IMR-90 (cell line): ENCODE data around the gene MBOAT2. TPM values are rescaled to one million over a fixed set of nuclear protein-coding genes. Genes with fewer than 3 reads are reported as not detected.

Experiments
- ATAC-seq: fragments of 200-7000 bp; cut with Tn5 transposase; 2 replicates; pipeline ENCODE4 v1.9.1; 2020; ENCODE audit warnings: low read depth, mild to moderate bottlenecking, moderate library complexity
- BruUV-seq: library from RNA; stranded (reverse); fragments of 400-500 nt; replicated peaks from 2 replicates; lab custom pipeline; 2021; lab: Mats Ljungman, UMichigan
- CTCF ChIA-PET: fragments of 300-600 bp; formaldehyde crosslinking; extraction: SDS; loops from one replicate; lab custom pipeline; 2021; ENCODE audit warnings: antibody characterized with exemption; lab: Yijun Ruan, JAX
- POLR2A ChIA-PET: fragments of 300-600 bp; sonication (Branson Sonifier 250); formaldehyde crosslinking; loops from one replicate; lab custom pipeline; 2022; ENCODE audit warnings: antibody characterized with exemption; ENCODE audit not compliant: unreplicated experiment; lab: Charles Lee
- DNase-seq: peaks from one replicate; pipeline ENCODE4 v3.0.0; 2013
- H2AFZ ChIP-seq: replicated peaks from 2 replicates; pipeline ENCODE3; 2013; ENCODE audit warnings: low read length, mild to moderate bottlenecking; ENCODE audit not compliant: poor library complexity
- H2AK5ac ChIP-seq: 2 replicates; pipeline ENCODE4 v1.6.1; 2013; ENCODE audit warnings: low read depth, low read length, inconsistent platforms
- H2AK9ac ChIP-seq: replicated peaks from 2 replicates; pipeline ENCODE3; 2013; ENCODE audit warnings: mild to moderate bottlenecking, low read depth, low read length, moderate library complexity; ENCODE audit not compliant: poor library complexity
- H2BK120ac ChIP-seq: 2 replicates; pipeline ENCODE4 v1.6.1; 2013; ENCODE audit warnings: low read depth, low read length, inconsistent platforms
- H2BK15ac ChIP-seq: 3 replicates; pipeline ENCODE4 v1.6.1; 2013; ENCODE audit warnings: low read depth, low read length, inconsistent platforms
- H2BK20ac ChIP-seq: 2 replicates; pipeline ENCODE4 v1.6.1; 2013; ENCODE audit warnings: low read depth, mild to moderate bottlenecking, inconsistent platforms, low read length, moderate library complexity
- H2BK5ac ChIP-seq: 2 replicates; pipeline ENCODE4 v1.6.1; 2013; ENCODE audit warnings: mild to moderate bottlenecking, low read depth, low read length, inconsistent platforms; ENCODE audit not compliant: poor library complexity, severe bottlenecking
- H3K14ac ChIP-seq: replicated peaks from 2 replicates; pipeline ENCODE4 v1.6.1; 2013; ENCODE audit warnings: low read depth, low read length, inconsistent platforms
- H3K18ac ChIP-seq: 2 replicates; pipeline ENCODE4 v1.6.1; 2013; ENCODE audit warnings: low read depth, low read length, control low read depth
- H3K23ac ChIP-seq: 2 replicates; pipeline ENCODE4 v1.6.1; 2013; ENCODE audit warnings: low read depth, low read length, inconsistent platforms
- H3K27ac ChIP-seq: 2 replicates; pipeline ENCODE4 v1.5.1; 2013; ENCODE audit warnings: mild to moderate bottlenecking, control low read depth, low read length; ENCODE audit not compliant: insufficient read depth
- H3K27me3 ChIP-seq: 2 replicates; pipeline ENCODE4 v1.6.1; 2013; ENCODE audit warnings: low read length; ENCODE audit not compliant: control insufficient read depth, insufficient read depth
- H3K36me3 ChIP-seq: 2 replicates; pipeline ENCODE4 v1.6.1; 2013; ENCODE audit warnings: low read length, mixed read lengths; ENCODE audit not compliant: control insufficient read depth, insufficient read depth
- H3K4ac ChIP-seq: 2 replicates; pipeline ENCODE4 v1.6.1; 2013; ENCODE audit warnings: low read depth, low read length, inconsistent platforms
- H3K4me1 ChIP-seq: 2 replicates; pipeline ENCODE4 v1.6.1; 2013; ENCODE audit warnings: low read length, mixed read lengths; ENCODE audit not compliant: control insufficient read depth, insufficient read depth
- H3K4me2 ChIP-seq: 2 replicates; pipeline ENCODE4 v1.6.1; 2013; ENCODE audit warnings: low read depth, mild to moderate bottlenecking, control low read depth, low read length, moderate library complexity
- H3K4me3 ChIP-seq: 2 replicates; pipeline ENCODE4 v1.5.1; 2013; ENCODE audit warnings: low read depth, mild to moderate bottlenecking, control low read depth, low read length, moderate library complexity; ENCODE audit not compliant: insufficient read depth
- H3K56ac ChIP-seq: 2 replicates; pipeline ENCODE4 v1.6.1; 2013; ENCODE audit warnings: low read length, inconsistent platforms; ENCODE audit not compliant: insufficient read depth; ENCODE audit errors: extremely low read depth
- H3K79me1 ChIP-seq, 2 experiments: 2 replicates each; pipeline ENCODE4 v1.6.1; 2013; ENCODE audit warnings: low read length in 2 of 2, inconsistent platforms in 1 of 2, low read depth in 1 of 2
- H3K9ac ChIP-seq: 2 replicates; pipeline ENCODE4 v1.6.1; 2013; ENCODE audit warnings: low read depth, low read length, control low read depth
- H3K9me1 ChIP-seq: 2 replicates; pipeline ENCODE4 v1.6.1; 2013; ENCODE audit warnings: low read length, inconsistent platforms; ENCODE audit not compliant: insufficient read depth
- H3K9me3 ChIP-seq: 2 replicates; pipeline ENCODE4 v1.6.1; 2013; ENCODE audit warnings: low read length; ENCODE audit not compliant: control insufficient read depth, insufficient read depth
- H4K20me1 ChIP-seq: 2 replicates; pipeline ENCODE4 v1.6.1; 2013; ENCODE audit warnings: low read length, inconsistent platforms; ENCODE audit not compliant: insufficient read depth
- H4K5ac ChIP-seq: 2 replicates; pipeline ENCODE4 v1.6.1; 2013; ENCODE audit warnings: mild to moderate bottlenecking, low read depth, low read length, control low read depth
- H4K8ac ChIP-seq, 2 experiments: 2 replicates each; pipeline ENCODE4 v1.6.1; 2013; ENCODE audit warnings: low read depth in 2 of 2, low read length in 2 of 2, control low read depth in 1 of 2, inconsistent platforms in 1 of 2
- H4K91ac ChIP-seq: 2 replicates; pipeline ENCODE4 v1.6.1; 2013; ENCODE audit warnings: low read depth, low read length, inconsistent platforms; ENCODE audit not compliant: insufficient read depth
- CHD1 ChIP-seq: IDR thresholded peaks from 2 replicates; pipeline ENCODE4 v1.6.1; 2012; ENCODE audit warnings: low read depth, low read length, improper control_type of control experiment
- MAFK ChIP-seq: IDR thresholded peaks from 2 replicates; pipeline ENCODE4 v1.6.1; 2012; ENCODE audit warnings: low read depth, low read length, improper control_type of control experiment
- RAD21 ChIP-seq: IDR thresholded peaks from 2 replicates; pipeline ENCODE4 v1.6.1; 2012; ENCODE audit warnings: low read length, improper control_type of control experiment
- SMC3 ChIP-seq: fragments of 150-350 bp; IDR thresholded peaks from 2 replicates; pipeline ENCODE4 v1.6.1; 2016; ENCODE audit warnings: low read depth, mild to moderate bottlenecking, antibody characterized with exemption, low read length, moderate library complexity
- WGBS, 2 experiments: methylation state at CpG; one replicate each; pipeline versions ENCODE4 v1.1.5 to v1.1.7; 2013; ENCODE audit warnings: missing lambda C conversion rate in 2 of 2; ENCODE audit not compliant: insufficient read length in 1 of 2; ENCODE audit errors: extremely low coverage in 2 of 2; 5-methylcytosine and 5-hydroxymethylcytosine counted together
- dilution Hi-C: fragments of 300-500 bp; cut with HindIII; formaldehyde crosslinking; loops from one replicate; pipeline ENCODE4 v1.14.3; 2018; ENCODE audit warnings: low sequenced_read_pairs; ENCODE audit not compliant: unreplicated experiment
- in situ Hi-C: fragments of 300-500 bp; cut with MboI; formaldehyde crosslinking; loops from 3 replicates; pipeline ENCODE4 v1.14.3; 2019; ENCODE audit warnings: low sequenced_read_pairs, inconsistent platforms, mixed read lengths
- intact Hi-C: fragments of 100-400 bp; cut with micrococcal nuclease; formaldehyde crosslinking; loops from 2 replicates; pipeline ENCODE4 v1.10.0; 2022
- polyA plus RNA-seq, 3 experiments: library from polyadenylated mRNA; depleted of rRNA; stranded (reverse); fragments of >200 nt; gene quantifications; 2 replicates each; pipeline ENCODE4 v1.2.3, GENCODE V29; 2012; ENCODE audit warnings: low replicate concordance in 1 of 3
- total RNA-seq: library from RNA; depleted of rRNA; stranded (reverse); fragments of >200 nt; gene quantifications from 2 replicates; pipeline ENCODE4 v1.2.3, GENCODE V29; 2012
- TF ChIP-seq, protein P1 (sequence below): fragments of 150-350 bp; IDR thresholded peaks from 2 replicates; pipeline ENCODE4 v1.6.1; 2016; ENCODE audit warnings: low read depth, mild to moderate bottlenecking, low read length, moderate library complexity, borderline replicate concordance

MBOAT2 gene
- total and polyA plus RNA-seq, 2 of the 4 experiments (the other 2 are of a cell fraction) = 33.9 to 102 TPM

DNA sequence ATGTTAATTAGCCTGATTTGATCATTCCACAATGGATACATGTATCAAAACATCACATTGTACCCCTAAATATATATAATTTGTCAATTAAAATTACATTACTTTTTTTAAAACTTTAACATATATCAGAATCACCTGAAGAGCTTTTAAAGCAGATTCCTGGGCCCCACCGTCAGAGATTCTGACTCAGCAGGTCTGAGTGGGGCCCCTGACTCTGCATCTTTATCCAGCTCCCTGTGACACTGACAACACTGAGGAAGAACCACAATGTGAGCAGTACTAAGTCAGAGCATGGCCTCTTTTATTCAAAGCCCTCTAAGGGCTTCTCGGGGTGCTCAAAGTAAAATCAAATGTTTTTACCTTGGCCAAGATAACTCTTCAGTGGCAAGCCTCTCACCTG, 175.8 kb downstream of the MBOAT2 start:
- Histone ChIP-seq H4K20me1 (peaks cover 45% of the 10 kb centered on the region), H4K91ac (no peak overlapping the region), H4K5ac (no peak overlapping the region), H2BK15ac (no peak overlapping the region), H2BK5ac (no peak overlapping the region), H4K8ac (no peak overlapping the region), H3K18ac (no peak overlapping the region), H2AK5ac (no peak overlapping the region), H2BK20ac (no peak overlapping the region), H3K4ac (no peak overlapping the region), H3K79me1 (peaks cover 36 to 52% of the 10 kb centered on the region in 2 experiments), H3K27ac (no peak overlapping the region), H3K9ac (no peak overlapping the region), H2BK120ac (no peak overlapping the region), H3K9me3 (no peaks in the 10 kb centered on the region), H3K27me3 (no peaks in the 10 kb centered on the region), H3K4me1 (no peaks in the 10 kb centered on the region), H3K23ac (no peak overlapping the region), H2AK9ac (no peak overlapping the region), H3K9me1 (peaks cover 9% of the 10 kb centered on the region), H3K36me3 (peaks cover 4% of the 10 kb centered on the region; the same call in 1 of the 2 replicates), H3K56ac (no peak overlapping the region), H3K4me3 (no peak overlapping the region), H3K4me2 (no peak overlapping the region), H3K14ac (no peak overlapping the region), H2AFZ (no peak overlapping the region)
- no TSS peak for BruUV-seq
- CTCF ChIA-PET = no interaction called here
- POLR2A ChIA-PET = no interaction called here
- no peak for TF ChIP-seq RAD21
- TF ChIP-seq MAFK = no peak
- TF ChIP-seq, protein P1, sequence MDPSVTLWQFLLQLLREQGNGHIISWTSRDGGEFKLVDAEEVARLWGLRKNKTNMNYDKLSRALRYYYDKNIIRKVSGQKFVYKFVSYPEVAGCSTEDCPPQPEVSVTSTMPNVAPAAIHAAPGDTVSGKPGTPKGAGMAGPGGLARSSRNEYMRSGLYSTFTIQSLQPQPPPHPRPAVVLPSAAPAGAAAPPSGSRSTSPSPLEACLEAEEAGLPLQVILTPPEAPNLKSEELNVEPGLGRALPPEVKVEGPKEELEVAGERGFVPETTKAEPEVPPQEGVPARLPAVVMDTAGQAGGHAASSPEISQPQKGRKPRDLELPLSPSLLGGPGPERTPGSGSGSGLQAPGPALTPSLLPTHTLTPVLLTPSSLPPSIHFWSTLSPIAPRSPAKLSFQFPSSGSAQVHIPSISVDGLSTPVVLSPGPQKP = no peak
- no peak for TF ChIP-seq CHD1
- no peak for TF ChIP-seq SMC3
- whole genome bisulfite sequencing, 2 experiments = 93% methylated on average over 2 of the region's 2 CpGs; no CpG with 5 or more reads in 1 of the 2 experiments
- in situ Hi-C loops (no loop called here), intact Hi-C loops (no loop called here), dilution Hi-C loops (no loop called here)
- DNase-seq = no peak
- no peak for ATAC-seq
